HG02938 (cell line): ENCODE results near the gene CNTLN.
"Not testable (repeated sequence)": the region's sequence is repeated elsewhere in the genome, so short reads cannot be mapped to it uniquely, and the experiment has no call there.

Source experiments
- ATAC-seq: cut with Tn5 transposase; IDR thresholded peaks from one replicate; pipeline ENCODE4 v1.9.1; 2021; ENCODE audit warnings: mild to moderate bottlenecking, moderate library complexity; ENCODE audit not compliant: unreplicated experiment

Gene CNTLN

DNA sequence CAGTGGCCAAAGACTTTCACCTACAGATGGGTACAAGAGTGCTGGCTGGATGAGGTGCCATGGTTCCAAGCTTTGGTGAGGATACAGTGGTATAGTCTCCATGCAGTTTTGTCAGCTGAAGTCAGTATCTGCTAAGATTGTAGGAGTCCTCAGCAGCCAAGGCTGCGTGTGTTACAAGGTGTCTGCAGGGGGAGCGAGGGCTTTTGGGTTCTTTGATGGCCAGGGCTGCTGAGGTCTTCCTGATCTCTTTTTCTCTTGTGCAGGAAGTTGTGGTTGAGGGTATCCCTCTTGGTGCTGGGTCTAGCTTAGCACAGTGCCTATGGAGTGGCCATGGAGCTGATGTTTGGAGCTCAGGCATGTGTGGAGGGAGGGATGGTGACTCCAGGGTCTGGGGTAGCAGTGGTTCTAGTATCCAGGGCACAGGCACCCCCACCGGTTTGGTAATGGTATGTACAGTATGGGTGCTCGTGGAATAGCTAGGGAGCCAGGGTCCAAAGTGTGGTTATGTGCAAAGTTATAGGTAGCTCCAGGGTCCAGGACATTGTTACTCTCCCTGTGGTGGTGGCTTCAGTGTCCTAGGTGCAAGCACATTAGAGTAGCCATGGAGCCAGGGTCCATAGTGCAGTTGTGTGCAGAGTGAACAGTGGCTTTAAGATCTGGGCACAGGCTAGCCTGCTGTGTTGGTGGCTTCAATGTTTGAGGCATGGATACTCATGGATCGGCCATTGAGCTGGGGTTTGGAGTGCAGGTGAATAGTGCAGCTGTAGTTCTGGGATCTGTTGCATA is 36.7 kb downstream of the CNTLN start:
- ATAC-seq: no peak

- not testable (repeated sequence) for ATAC-seq
Measured at GRCh38 chr9:17177496-17177895, 42.7 kb downstream of the CNTLN start.

DNA sequence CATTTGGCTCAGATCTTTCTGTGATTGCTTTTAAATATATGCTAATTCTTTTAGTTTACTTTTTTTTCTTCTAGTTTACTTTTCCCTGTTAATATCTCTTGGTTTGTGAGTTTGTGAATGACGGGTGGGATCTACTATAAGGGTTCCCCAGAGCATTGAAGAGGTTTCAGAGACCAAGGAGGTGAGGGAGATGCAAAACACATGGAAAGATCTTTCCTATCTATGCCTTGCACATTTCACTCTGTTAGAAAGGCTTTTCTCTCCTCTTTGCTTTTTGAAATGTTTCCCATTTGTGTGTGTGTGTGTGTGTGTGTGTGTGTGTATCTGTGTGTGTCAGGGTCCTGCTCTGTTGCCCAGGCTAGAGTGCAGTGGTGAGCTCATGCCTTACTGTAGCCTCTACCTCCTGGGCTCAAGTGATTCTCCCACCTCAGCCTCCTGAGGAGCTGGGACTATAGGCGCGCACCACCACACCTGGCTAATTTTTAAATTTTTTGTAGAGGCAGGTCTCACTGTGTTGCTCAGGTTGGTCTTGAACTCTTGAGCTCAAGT is 50.7 kb downstream of the CNTLN start:
- no peak for ATAC-seq

DNA sequence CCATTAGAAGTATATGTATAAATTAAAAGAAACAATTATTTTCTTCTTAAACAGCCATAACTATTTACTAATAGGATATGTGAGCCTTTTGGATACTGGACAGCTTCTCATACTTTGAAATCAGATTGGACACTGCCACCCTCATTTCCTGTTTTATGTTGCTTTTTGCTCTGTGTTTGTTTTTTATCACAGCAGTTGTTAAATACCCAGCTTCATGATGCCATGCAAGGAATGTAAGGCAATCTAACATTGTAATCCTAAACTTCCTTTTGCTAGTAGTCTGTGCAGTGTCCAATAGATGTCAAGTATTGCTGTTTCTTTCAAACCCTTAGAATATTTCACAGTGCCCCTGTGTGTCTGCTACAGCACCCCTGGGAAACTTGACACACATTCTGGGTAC is 56.2 kb downstream of the CNTLN start:
- ATAC-seq: no peak

DNA sequence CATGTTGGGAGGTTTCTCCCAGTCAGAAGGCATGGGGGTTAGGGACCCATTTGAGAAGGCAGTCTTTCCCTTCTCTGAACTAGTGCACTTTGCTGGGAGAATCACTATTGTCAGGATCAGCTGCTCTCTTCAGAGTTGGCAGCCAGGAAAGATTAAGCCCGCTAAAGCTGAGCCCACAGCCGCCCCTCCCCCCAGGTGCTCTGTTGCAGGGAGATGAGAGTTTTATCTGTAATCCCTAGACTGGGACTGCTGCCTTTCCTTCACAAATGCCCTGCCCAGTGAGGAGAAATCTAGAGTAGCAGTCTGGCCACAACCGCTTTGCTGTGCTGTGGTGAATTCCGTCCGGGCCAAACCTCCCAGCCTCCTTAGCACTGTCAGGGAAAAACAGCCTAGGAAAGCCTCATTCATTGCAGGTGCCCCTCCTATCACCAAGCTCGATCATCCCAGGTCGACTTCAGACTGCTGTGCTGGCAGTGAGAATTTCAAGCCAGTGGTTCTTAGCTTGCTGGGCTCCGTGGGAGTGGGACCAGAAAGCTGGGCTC is 69.8 kb downstream of the CNTLN start:
- no peak for ATAC-seq

DNA sequence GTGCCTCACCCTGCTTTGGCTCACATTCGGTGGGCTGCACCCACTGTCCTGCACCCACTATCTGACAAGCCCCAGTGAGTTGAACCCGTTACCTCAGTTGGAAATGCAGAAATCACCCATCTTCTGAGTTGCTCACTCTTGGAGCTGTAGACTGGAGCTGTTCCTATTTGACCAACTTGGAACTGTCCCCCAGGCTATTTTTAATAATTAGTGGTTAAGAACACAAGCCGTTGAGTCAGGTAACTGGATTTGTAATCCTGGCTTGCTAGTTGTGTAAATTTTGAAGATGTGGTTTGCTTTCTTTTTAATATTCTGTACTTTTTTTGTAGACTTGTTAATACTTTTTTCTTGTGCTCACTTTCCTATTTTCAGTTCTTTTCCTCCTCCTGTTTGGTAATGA is 81.2 kb downstream of the CNTLN start:
- no peak for ATAC-seq

GRCh38 chr9:17216646-17217045 is 81.8 kb downstream of the CNTLN start:
- no peak for ATAC-seq

GRCh38 chr9:17217272-17217671 is 82.4 kb downstream of the CNTLN start:
- ATAC-seq: no peak

DNA sequence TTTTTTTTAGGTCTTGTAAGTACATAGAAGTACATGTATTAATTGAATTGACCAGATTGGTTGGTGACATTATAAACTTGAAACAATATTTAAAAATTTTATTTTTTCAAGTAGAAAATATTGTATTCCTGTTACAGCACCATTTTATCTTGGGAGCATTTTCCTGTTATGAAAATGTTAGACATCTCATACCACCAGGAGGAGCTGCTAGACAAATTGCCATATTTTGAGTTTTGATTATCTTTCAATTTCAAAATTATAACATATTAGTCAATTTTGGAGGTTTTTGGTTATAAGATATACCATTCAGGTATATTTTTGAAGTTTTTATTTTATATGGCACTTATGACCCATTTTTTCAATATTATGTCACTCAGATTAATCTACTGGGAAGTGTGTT is 84.4 kb downstream of the CNTLN start:
- ATAC-seq: no peak

DNA sequence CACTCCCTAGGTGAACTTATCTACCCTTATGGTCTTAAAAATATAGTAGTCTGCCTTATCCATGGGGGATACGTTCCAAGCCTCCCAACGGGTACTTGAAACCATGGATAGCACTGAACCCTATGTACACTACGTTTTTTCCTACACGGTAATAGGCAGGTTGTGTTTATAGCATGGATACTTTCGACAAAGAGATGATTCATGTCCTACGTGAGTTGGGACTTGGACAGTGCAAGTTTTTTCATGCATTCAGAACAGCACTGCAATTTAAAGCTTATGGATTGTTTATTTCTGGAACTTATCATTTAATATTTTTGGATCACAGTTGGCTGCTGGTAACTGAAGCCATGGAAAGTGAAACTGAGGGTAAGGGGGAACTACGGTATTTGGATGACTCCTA is 88.1 kb downstream of the CNTLN start:
- no peak for ATAC-seq

DNA sequence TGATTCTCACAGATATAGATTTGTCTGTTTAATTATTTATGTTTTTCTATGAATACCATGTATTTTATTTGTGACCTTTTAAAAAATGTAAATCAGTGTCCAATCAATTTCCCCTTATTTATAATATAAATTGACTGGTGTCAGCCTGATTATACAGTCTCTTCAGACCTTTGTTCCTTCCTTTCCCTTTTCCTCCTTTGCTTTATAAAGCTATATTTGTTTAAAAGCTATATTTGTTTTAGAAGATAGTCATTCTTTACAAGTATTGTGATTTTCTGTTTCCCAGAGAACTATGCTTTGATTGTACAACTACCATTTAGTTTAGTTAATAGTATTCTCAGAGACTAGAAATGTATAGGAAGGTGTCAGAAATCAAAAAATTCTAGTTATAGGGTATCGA is 90.6 kb downstream of the CNTLN start:
- no peak for ATAC-seq

DNA sequence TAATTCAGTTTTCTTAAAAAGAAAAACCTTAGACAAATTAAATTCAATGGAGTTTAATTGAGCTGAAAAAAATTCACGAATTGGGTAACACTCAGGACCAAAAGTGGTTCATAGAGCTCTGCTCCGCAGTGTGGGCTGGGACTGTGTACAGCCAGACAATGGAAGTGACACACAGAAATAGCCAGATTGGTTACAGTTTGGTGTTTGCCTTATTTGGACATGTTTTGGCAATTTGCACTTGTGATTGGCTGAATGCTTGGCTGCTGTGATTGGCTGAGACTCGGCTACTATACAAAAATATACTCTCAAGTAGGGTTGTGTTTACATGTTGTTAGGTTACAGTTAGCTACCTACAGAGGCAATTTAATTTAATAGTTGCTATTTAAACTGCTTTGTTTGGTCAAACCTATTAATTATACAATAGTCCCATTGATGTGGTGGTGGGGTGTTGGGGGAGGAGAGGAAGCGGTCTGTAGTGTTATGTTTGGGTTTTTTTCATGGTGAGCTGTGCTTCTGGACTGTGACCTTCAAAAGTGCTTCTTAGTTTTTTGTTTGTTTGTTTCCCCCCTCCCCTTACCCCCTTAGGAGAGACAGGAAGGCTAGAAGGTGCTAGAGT is 95.2 kb downstream of the CNTLN start:
- no peak for ATAC-seq

DNA sequence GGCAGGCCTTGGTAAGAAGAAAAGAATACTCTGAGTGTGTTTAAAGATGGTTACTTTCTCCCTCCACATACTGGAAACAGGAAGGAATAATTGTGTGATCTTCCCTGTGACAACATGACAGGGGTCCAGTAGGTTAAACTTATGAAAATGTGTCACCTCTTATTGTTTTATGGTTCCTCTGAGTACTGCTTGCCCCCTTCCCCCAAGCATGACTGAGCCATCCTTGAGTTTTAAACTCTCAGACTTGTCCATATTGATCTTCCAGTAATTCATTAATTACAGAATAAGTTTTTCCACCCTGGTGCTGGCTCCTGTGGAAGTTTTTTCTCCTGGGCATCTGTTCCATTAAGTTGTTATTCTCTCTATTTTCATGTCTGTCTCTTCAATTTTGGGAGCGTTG is 95.8 kb downstream of the CNTLN start:
- no peak for ATAC-seq

DNA sequence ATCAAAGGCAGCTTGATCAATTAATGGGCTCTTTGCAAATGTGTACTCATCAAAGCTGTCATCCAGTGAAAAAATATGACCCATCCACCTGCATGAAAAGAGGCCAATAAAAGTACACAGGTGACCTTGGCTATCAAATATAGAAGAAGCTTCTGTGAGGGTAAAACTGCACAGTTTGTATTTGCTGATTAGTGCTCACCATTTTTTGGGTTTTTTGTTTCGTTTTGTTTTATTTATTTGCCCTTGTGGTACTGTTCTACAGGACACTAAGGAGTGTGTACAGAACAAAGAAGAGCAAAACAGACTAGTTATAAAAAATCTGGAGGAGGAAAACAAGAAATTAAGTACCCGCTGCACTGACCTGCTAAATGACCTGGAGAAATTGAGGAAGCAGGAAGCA is 101.3 kb downstream of the CNTLN start:
- ATAC-seq: no peak

- ATAC-seq: no peak
Measured at GRCh38 chr9:17246770-17247169, 111.9 kb downstream of the CNTLN start.

- ATAC-seq: no peak
Measured at GRCh38 chr9:17251100-17251499, 116.3 kb downstream of the CNTLN start.

DNA sequence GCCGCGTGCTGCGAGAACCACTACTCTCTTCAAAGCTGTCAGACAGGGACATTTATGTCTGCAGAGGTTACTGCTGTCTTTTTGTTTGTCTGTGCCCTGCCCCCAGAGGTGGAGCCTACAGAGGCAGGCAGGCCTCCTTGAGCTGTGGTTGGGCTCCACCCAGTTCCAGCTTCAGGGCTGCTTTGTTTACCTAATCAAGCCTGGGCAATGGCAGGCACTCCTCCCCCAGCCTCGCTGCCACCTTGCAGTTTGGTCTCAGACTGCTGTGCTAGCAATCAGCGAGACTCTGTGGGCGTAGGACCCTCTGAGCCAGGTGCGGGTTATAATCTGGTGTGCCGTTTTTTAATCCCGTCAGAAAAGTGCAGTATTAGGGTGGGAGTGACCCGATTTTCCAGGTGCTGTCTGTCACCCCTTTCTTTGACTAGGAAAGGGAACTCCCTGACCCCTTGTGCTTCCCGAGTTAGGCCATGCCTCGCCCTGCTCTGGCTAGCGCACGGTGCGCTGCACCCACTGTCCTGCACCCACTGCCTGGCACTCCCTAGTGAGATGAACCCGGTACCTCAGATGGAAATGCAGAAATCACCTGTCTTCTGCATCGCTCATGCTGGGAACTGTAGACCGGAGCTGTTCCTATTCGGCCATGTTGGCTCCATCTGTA is 133.8 kb downstream of the CNTLN start:
- ATAC-seq: not testable (repeated sequence)

- ATAC-seq: no peak
Measured at GRCh38 chr9:17269799-17270198, 135.0 kb downstream of the CNTLN start.

DNA sequence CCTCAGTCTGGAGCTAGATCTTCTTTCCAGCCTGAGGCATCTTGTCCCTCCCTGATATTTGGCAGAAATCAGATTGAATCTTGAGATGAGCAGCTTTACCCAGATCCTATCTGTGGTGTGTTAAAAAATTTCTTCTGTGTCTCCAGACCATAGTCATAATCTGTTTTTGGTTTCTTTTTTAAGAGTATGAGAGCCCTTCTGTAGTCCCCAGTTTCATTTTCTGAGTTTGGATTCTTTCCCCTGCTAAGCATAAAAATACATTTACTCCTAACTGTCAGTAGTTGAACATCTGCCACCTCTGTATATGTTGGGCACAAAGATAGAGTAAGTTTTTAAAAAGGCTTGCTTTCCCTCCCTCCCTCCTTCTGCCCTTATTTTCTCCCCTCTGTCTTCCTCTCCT is 137.7 kb downstream of the CNTLN start:
- ATAC-seq: peak; percentile 59

DNA sequence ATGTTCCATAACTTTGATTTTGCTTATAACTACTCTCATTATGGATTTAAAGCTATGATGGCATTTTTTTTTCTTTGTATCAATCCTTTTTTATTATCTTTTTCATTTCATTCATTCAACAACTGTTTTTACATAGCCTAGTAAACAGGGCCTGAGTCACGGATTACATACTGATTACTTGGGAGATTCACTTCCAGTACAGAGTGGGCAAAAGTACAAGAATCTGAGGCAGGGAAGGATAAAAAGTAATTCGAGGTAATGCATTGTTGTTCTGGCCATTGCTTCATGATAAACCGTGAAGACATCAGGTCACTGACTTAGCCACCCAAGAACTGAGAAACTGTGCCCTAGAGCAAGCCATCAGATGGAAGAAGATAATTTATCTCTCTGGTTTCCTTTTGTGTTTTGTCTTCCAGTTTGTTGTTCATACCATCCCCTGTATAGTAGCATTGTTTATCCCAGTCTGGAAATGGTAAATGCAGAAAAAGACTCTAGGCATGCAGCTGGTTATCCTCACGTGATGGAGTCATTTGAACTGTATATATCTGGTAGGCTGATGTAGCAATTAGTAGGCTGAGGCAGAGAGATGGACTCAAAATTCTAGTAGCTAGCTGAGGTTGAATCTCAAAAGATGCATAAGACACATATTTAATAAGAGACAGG is 145.6 kb downstream of the CNTLN start:
- ATAC-seq: no peak

GRCh38 chr9:17290673-17291072 is 155.8 kb downstream of the CNTLN start:
- ATAC-seq: not testable (repeated sequence)
